ACC112 (cell line): Measurements from ENCODE around the gene SLC26A3.

Source experiments
- H2AFZ ChIP-seq: fragments of 200-600 bp; sonication (generic); one replicate; pipeline ENCODE4 v1.6.0; 2017; ENCODE audit warnings: antibody characterized with exemption, low read length; ENCODE audit not compliant: unreplicated experiment
- H3K27ac ChIP-seq: fragments of 200-600 bp; sonication (generic); 2 replicates; pipeline ENCODE4 v1.5.1; 2014; ENCODE audit warnings: low read depth, mild to moderate bottlenecking, antibody characterized with exemption, low read length, moderate library complexity
- H3K27me3 ChIP-seq: fragments of 200-600 bp; sonication (generic); 2 replicates; pipeline ENCODE4 v1.6.1; 2014; ENCODE audit warnings: mild to moderate bottlenecking, antibody characterized with exemption, low read length, moderate library complexity, mixed read lengths; ENCODE audit not compliant: insufficient read depth
- H3K36me3 ChIP-seq: fragments of 200-600 bp; sonication (generic); 2 replicates; pipeline ENCODE4 v1.6.1; 2016; ENCODE audit warnings: mild to moderate bottlenecking, antibody characterized with exemption, low read length, moderate library complexity, mixed read lengths; ENCODE audit not compliant: insufficient read depth
- H3K4me1 ChIP-seq: fragments of 200-600 bp; sonication (generic); one replicate; pipeline ENCODE4 v1.6.1; 2016; ENCODE audit warnings: low read length, mixed read lengths; ENCODE audit not compliant: insufficient read depth, unreplicated experiment, control insufficient read depth
- H3K4me3 ChIP-seq: fragments of 200-600 bp; sonication (generic); 2 replicates; pipeline ENCODE4 v1.5.1; 2014; ENCODE audit warnings: mild to moderate bottlenecking, low read depth, low read length
- H3K79me2 ChIP-seq: fragments of 200-600 bp; sonication (generic); one replicate; pipeline ENCODE4 v1.6.0; 2016; ENCODE audit warnings: low read length; ENCODE audit not compliant: control insufficient read depth, unreplicated experiment, insufficient read depth

The SLC26A3 gene

DNA sequence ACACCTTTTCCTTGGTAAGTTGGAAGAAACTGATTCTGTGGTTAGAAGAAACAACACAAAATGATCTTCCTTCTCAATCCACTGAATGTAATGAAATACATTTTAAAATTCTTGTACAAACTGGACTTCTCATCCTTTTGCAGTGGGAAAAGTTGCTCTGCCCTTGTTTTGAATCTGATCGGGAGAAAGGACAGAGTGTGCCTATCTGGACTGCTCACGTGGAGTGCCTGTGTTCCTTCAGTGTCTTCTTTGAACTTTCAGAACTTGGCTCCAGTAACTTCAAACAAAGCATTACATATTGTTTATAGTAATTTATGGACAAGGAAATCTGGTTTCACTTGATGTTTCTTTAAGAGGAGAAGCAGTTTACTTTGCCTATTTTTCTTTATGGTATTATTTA lies 17.1 kb downstream of the SLC26A3 start:
- Histone ChIP-seq H3K79me2 (no peaks in the 10 kb centered on the region), H3K27ac (no peak overlapping the region), H2AFZ (no peak overlapping the region), H3K36me3 (no peaks in the 10 kb centered on the region), H3K4me3 (no peak overlapping the region), H3K4me1 (no peaks in the 10 kb centered on the region), H3K27me3 (peaks cover 11% of the 10 kb centered on the region; the same call in 1 of the 2 replicates)

DNA sequence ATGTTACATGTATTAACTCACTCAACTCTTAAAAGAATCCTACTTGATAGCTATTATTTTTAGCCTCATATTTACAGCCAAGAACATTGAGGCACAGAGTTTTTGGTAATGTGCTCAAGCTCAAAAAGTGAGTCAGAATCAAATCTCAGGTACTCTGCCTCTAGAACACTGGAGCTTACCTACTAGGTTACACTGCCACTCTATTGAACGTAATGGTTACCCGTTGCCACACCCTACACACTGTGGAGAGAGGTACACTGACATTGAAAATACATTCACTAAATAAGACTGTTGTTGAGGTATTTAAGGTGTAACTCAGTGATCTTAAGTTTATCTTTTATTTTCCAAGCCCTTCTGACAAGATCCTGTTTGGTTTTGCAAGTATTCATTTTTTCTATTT lies 17.9 kb downstream of the SLC26A3 start:
- Histone ChIP-seq H3K27me3 (peaks cover 10% of the 10 kb centered on the region; the same call in 1 of the 2 replicates), H2AFZ (no peak overlapping the region), H3K4me3 (no peak overlapping the region), H3K4me1 (no peaks in the 10 kb centered on the region), H3K79me2 (no peaks in the 10 kb centered on the region), H3K36me3 (no peaks in the 10 kb centered on the region), H3K27ac (no peak overlapping the region)

DNA sequence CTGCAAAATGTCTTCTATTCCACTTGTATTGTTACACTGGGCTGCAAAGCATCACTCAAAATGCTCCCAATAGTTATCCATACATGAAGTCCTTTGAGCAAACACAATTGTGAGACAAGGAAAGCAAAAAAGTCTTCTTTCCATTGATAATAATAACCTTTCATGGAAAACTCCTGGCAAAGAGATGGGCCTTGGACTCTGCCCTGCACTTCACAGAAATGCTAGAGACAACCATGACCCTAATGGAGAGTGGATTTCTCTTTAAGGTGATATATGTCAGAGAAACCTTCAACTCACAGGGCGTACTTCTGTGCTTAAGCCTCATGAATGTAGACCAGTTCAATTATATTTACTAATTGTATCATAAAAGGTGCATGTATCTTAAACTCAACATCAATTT lies 19.4 kb downstream of the SLC26A3 start:
- H3K27ac ChIP-seq: no peak overlapping the region
- H3K27me3 ChIP-seq: peaks cover 8% of the 10 kb centered on the region; the same call in 1 of the 2 replicates
- no peaks in the 10 kb centered on the region for H3K4me1 ChIP-seq
- H3K4me3 ChIP-seq: no peak overlapping the region
- H2AFZ ChIP-seq: no peak overlapping the region
- H3K79me2 ChIP-seq: no peaks in the 10 kb centered on the region
- no peaks in the 10 kb centered on the region for H3K36me3 ChIP-seq

DNA sequence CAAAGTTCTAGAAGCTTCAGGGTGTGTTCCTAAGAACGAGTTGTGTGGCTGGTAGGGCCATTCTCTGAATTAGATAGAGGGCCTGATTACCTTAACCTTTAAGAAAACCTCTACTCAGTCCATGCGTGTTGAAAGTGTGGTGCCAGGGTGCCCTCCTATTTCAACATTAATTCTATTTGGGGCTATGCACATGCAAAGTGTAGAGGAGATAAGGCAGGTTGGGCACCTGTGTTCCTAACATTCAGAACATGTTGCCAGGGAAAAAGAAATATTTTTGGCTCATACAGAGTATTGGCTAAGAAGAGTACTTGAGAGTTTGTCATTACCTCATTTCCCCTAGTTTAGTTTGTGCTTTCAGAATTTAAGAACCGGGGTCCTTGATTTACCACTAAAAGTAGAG lies 20.6 kb downstream of the SLC26A3 start:
- Histone ChIP-seq H3K4me3 (no peak overlapping the region), H3K27me3 (peaks cover 8% of the 10 kb centered on the region; the same call in 1 of the 2 replicates), H3K27ac (no peak overlapping the region), H3K36me3 (no peaks in the 10 kb centered on the region), H3K79me2 (no peaks in the 10 kb centered on the region), H2AFZ (no peak overlapping the region), H3K4me1 (no peaks in the 10 kb centered on the region)

DNA sequence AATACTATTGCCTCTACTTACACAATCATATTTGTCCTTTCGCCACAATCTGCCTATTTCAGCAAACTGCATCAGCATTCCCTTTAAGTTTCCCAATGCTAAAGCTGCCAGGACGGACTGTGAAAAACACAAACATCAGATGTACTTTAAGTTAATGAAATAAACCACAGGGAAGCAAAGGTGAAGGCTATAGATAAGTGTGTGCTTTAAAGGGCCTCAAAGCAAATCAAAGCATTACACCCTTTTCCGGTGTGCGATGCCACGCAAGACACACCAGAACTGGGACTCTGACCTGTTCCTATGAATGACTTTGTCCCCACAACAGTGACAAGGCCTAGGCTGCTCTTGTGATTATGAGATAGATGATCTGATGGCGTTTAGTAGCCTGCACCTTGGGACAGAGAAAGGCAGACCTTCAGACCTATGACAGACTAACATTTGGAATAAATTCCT lies 23.4 kb downstream of the SLC26A3 start:
- Histone ChIP-seq H3K27me3 (no peaks in the 10 kb centered on the region), H2AFZ (no peak overlapping the region), H3K4me3 (no peak overlapping the region), H3K27ac (no peak overlapping the region), H3K79me2 (no peaks in the 10 kb centered on the region), H3K36me3 (no peaks in the 10 kb centered on the region), H3K4me1 (no peaks in the 10 kb centered on the region)

DNA sequence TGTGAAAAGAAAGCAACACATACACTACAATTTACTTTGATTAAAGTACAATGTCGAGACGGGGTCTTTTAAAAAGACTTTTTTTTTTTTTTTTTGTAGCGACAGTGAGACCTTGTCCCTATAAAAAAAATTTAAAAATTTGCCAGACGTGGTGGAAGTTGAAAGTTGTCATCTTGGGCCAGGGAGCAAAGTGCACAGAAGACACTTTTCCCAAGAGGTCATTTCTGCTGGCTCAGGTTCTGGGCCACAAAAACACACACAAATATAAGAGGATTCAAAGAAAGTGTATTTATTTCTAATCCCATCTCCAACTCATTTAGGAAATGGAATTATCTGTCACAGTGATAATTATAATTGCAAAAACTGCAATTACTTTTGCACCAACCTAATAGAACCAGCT lies 24.7 kb downstream of the SLC26A3 start:
- Histone ChIP-seq H3K4me3 (no peak overlapping the region), H3K27me3 (no peaks in the 10 kb centered on the region), H3K36me3 (no peaks in the 10 kb centered on the region), H3K27ac (no peak overlapping the region), H3K79me2 (no peaks in the 10 kb centered on the region), H2AFZ (no peak overlapping the region), H3K4me1 (no peaks in the 10 kb centered on the region)

DNA sequence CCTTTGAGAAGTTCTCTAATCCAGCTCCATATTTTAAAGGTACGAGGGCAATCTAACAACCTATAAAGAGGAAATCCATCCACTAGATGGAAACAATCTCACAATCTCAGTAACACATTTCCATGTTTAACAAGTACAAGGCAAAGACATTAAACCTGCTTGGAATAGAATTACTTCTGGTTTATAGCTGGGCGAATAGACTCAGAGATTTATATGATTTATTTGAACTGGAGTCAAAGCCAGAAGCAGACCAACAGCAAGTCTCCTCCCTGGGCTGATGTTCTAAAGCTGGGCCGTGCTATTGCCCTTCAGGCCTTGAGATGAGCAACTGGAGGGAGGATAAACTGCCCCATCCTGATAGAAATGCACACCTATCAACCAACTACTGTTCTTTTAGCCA lies 25.3 kb downstream of the SLC26A3 start:
- Histone ChIP-seq H3K4me1 (no peaks in the 10 kb centered on the region), H3K4me3 (no peak overlapping the region), H3K36me3 (no peaks in the 10 kb centered on the region), H3K27me3 (no peaks in the 10 kb centered on the region), H3K27ac (no peak overlapping the region), H2AFZ (no peak overlapping the region), H3K79me2 (no peaks in the 10 kb centered on the region)

DNA sequence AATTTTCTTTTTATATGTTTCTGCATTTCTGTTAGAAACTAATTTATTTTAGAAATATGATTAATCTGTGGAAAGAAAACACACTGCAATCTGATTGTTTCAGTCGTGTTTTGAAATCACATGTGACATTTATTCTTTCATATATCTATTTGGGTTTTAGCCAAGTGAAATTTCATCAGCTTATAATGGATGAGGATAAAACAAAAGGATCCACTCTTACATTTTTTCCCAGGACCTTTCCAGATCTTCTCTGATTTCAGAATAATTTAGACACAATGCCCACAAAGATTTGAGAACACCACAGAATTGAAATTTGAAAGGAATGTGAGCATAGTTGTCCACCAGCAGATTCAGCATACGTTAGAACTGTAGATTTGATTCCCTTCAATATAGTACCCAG lies 30.0 kb downstream of the SLC26A3 start:
- Histone ChIP-seq H3K4me3 (no peak overlapping the region), H3K79me2 (no peaks in the 10 kb centered on the region), H3K27ac (no peak overlapping the region), H3K36me3 (no peaks in the 10 kb centered on the region), H2AFZ (no peak overlapping the region), H3K4me1 (no peaks in the 10 kb centered on the region), H3K27me3 (0 out of 2 replicates have a peak, but pooled peaks cover 11% of the 10 kb centered on the region)

DNA sequence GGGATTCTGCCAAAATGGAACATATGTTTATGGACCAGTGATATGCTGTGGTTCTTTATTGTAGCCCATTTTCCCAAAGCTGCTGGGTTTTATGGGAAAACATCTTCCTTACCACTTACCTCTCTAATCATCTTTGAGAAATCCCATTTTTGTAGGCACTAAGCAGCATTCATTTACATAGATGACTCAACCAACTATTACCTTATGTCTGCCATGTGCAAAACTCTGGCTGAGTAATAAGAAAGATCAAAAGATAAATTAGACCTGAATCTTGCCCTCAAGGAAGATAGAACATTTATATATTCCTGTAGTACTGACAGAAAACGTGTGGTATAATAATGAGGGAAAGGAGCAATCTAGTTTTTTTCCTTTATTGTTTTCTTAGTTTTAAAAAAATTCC lies 34.8 kb downstream of the SLC26A3 start:
- Histone ChIP-seq H3K27me3 (0 out of 2 replicates have a peak, but pooled peaks cover 11% of the 10 kb centered on the region), H3K4me3 (no peak overlapping the region), H2AFZ (no peak overlapping the region), H3K36me3 (no peaks in the 10 kb centered on the region), H3K79me2 (no peaks in the 10 kb centered on the region), H3K4me1 (no peaks in the 10 kb centered on the region), H3K27ac (no peak overlapping the region)

DNA sequence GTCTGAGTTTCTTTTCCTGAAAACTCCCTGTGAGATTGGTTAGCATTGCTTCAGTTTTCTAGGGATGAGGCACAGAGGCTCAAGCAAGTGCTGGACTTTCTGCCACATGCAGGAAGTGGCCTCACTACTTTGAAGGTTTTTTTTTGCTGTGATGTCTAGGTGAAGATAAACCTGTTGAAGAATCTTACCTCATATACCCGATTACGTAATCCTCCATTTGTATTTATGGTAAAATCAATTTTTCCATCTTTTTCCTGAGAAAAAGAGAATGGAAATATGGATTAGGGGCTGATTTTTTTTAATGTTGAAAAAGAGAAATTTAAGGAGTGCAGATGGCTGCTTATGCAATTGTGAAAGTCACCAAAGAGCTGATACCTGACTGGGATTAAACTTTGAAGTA lies 35.6 kb downstream of the SLC26A3 start:
- Histone ChIP-seq H3K27me3 (0 out of 2 replicates have a peak, but pooled peaks cover 11% of the 10 kb centered on the region), H3K4me1 (no peaks in the 10 kb centered on the region), H3K4me3 (no peak overlapping the region), H3K79me2 (no peaks in the 10 kb centered on the region), H2AFZ (no peak overlapping the region), H3K27ac (no peak overlapping the region), H3K36me3 (no peaks in the 10 kb centered on the region)

DNA sequence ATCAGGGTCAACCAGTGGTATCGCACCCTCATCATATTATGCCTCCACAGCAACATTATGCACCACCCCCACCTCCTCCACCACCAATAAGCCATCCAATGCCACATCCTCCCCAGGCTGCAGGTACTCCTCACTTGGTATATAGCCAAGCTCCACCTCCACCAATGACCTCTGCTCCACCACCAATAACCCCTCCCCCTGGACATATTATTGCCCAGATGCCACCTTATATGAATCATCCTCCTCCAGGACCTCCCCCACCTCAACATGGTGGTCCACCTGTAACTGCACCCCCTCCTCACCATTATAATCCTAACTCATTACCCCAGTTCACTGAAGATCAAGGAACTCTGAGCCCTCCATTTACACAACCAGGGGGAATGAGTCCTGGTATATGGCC lies 44.4 kb downstream of the SLC26A3 start:
- Histone ChIP-seq H3K79me2 (no peaks in the 10 kb centered on the region), H3K27me3 (no peaks in the 10 kb centered on the region), H3K36me3 (peaks cover 37% of the 10 kb centered on the region), H3K4me3 (no peak overlapping the region), H3K4me1 (no peaks in the 10 kb centered on the region), H3K27ac (no peak overlapping the region), H2AFZ (no peak overlapping the region)
